HG03342 (cell line): Measurements from ENCODE around the gene LYZL4.

ENCODE experiments used
- ATAC-seq: cut with Tn5 transposase; IDR thresholded peaks from one replicate; pipeline ENCODE4 v1.9.1; 2021; ENCODE audit warnings: mild to moderate bottlenecking, moderate library complexity; ENCODE audit not compliant: unreplicated experiment

Gene LYZL4

GRCh38 chr3:42410370-42411131 is at the start of gene LYZL4:
Gene LYZL4 (minus strand): TSS chr3:42410610. CDS start chr3:42407251, 3,359 bp downstream.
- ATAC-seq, result no peak

DNA sequence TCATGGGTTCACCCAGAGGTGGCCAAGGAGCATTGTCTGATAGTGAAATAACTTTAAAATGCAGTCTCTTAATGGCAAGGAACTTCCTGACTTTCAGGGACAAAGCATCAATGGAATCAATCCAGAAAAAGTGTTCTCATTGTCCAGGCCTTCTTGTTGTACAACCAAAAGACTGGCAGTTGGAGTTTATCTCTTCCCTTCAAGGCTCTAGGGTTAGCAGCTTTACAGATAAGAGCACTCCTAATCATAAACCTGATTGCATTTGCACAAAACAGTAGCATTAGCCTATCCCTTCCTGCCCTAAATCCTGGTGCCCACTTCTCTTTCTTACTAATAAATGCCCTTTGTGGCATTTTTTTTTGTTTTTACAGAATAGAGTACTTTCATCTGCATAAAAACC is 48.7 kb upstream of the LYZL4 start:
- ATAC-seq, result no peak

- ATAC-seq, result no peak
These were observed 45.8 kb upstream of the LYZL4 start for GRCh38 chr3:42456211-42456610.

DNA sequence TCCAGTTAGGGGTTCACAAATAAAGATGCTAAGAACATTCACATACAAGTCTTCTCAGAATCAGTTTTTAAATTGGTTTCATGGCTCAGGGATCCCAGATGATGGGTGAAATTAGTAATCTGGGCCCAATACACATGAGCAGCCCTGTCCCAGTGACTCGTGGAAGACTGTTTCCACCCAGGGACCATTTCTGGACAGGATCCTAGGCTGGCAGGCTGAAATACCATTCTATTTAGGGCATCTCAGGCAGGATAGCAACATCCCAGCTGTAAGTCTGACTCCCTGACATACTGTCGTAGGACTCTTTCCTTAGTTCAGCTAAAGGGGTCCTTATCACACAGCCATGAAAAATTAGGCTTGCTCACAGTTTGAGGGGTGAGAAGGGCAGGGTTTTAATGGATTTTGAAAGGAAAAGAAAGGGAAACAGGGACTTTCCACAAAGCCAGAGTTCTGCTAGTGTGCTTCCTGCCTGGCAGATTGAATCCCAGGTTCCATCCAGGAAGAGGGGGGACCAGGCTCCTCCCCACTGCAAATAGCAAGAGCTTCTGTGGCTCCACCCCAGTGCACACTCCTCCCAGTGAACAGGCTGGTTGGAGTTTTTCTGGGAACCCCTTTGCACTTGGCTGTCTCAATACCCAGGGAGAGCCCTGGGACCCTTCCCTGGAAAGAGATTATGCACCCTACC is 41.3 kb upstream of the LYZL4 start:
- ATAC-seq, result no peak

DNA sequence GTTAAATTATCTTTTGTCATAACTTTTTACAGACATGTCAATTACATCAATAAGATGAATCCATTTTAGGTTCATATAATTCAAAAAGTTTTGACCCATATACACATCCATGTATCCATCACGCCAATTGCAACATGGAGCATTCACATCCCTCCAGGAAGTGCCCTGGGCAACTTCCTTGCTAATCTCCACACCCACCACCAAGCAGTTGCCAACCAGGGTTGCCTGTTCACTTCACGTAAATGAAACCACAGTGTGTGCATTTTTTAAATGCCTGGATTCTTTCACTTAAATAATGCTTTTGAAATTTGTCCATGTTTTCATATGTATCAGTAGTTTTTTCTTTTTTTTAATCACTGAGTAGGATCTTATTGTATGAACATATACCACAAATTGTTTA is 40.7 kb upstream of the LYZL4 start:
- no peak for ATAC-seq

- ATAC-seq, result no peak
These were observed 40.2 kb upstream of the LYZL4 start for GRCh38 chr3:42450567-42450966.

DNA sequence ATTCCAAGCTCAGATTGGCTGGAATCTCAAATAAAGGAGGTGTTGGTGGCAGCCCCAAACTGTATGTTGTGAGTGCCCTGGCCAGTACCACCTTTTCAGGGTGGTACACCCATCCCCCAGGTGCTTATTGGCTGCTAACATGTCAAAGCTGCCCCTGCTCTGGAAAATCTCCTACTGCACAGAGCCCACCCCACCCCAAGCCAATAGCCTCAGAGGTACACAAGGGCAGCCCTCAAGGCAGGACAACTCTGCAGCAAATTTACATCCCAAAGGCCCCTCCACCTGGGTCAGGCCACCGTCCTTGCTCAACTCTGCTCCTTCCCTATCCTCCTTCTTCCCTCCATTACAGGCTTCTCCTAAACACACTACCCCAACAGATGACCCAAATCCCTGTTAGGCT is 37.1 kb upstream of the LYZL4 start:
- no peak for ATAC-seq

DNA sequence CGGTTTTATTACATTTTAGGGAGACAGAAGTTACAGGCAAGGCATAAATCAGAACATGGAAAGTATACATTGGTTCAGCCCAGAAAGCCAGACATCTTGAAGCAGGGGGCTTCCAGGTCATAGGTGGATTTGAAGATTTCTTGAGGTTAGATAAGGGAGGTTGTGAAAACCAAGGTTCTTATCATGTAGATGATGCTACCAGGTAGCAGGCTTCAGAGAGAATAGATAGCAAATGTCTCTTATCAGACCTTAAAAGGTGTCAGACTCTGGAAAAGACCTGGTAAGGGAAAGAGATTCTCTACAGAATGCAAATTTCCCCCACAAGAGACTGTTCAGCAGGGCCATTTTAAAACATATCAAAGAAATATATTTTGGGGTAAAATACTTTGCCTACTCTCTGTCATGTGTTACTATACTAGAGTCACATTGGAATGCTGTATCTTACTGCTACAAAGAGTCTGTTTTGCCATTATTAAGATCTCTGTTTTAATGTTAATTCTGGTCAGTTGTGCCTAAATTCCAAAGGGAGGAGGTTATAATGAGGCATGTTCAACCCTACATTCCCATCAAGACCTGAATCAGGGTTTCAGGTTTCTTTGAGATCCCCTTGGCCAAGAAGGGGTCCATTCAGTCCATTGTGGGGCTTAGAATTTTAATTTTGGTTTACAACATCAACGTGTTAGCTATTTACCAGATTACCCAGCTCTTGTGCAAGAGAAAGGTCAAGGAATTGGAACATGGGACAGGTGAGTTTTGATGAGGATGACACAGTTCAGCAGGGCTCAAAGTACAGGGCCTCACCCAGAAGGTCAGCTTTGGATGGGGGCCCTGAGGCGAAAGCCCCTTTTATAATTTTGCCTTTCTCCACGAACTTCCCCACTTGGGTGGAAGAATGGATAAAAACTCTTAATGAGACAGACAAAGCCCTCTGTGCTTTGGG is 36.0 kb upstream of the LYZL4 start:
- no peak for ATAC-seq

DNA sequence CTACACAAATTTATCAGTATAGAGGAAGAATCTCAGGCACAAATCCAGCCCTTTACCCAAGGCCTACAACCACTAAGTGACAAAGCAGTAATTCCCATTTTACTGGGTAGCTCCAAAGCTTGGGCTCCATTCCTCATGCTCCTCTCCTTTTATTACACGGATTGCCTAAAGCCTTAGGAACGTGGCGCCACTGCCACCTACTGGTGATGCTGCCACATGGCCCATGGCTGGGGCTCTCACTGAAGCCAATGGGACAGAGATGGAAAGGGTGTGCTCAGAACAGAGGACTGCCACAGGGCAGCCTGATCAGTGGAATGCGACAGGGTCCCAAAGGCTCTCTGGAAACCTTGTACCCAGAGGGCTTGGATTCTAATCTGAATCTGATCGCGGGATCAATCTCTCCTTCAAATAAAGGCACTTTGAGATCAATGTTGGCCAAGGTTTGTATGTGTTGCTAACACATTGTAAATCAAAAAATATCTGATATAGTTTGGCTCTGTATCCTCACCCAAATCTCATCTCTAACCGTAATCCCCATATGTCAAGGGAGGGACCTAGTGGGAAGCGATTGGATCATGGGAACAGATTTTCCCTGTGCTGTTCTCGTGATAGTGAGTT is 33.5 kb upstream of the LYZL4 start:
- peak; percentile 73 for ATAC-seq

GRCh38 chr3:42443292-42443691 is 32.9 kb upstream of the LYZL4 start:
- ATAC-seq, result no peak

- ATAC-seq, result no peak
These were observed 32.2 kb upstream of the LYZL4 start for GRCh38 chr3:42442640-42443039.

- no peak for ATAC-seq
These were observed 31.4 kb upstream of the LYZL4 start for GRCh38 chr3:42441791-42442190.

DNA sequence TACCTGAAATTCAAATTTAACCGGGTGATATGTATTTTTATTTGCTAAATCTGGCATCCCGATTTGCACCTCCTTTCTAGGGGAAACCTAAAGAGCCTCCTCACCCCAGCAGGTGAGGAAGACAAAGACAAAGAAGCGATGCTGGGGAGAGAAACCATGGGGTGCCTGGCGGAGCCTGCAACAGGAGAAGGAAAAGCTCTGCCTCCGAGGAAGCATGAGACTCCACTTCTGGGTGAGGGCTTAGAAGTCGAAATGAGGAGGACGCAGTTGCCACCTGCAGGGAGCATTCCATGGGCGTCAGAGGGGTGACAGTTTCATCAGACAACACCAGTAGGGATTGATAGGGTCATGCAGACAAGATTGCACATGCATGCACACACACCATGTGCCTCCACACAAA is 30.5 kb upstream of the LYZL4 start:
- no peak for ATAC-seq

- ATAC-seq, result no peak
These were observed 29.1 kb upstream of the LYZL4 start for GRCh38 chr3:42439261-42440115.

DNA sequence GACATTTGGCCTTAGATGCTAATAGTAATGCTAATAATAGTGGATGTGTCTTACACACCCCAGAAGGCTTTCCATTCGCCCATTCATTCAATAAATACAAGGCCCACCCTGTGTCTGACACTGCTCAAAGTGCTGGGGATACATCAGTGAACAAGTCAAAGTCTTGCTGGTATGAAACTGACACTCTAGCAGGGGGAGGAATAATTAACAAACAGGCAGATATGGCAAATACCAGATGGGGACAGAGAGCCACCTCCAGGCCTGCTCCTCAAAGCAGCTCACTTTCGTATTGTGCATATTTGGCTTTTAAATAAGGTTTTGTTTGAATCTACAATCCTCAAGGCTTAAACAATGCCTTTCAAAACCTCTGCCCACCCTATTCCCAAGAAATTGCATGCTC is 28.3 kb upstream of the LYZL4 start:
- no peak for ATAC-seq

DNA sequence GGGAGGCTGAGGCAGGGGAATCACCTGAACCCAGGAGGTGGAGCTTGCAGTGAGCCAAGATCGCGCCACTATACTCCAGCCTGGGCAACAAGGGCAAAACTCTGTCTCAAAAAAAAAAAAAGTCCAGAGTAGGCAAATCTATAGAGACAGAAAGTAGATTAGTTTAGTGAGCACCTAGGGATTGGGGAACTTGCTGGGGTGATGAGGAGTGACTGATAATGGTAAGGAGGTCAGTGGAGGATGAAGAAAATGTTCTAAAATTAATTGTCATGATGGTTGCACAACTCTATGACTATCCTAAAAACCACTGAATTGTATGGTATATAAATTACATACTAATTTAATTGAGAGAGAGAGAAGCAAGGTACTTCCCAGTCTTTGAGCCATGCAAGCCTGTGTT is 27.8 kb upstream of the LYZL4 start:
- no peak for ATAC-seq

- ATAC-seq, result no peak
These were observed 24.5 kb upstream of the LYZL4 start for GRCh38 chr3:42434777-42435380.

- ATAC-seq, result no peak
These were observed 22.1 kb upstream of the LYZL4 start for GRCh38 chr3:42432485-42432884.

DNA sequence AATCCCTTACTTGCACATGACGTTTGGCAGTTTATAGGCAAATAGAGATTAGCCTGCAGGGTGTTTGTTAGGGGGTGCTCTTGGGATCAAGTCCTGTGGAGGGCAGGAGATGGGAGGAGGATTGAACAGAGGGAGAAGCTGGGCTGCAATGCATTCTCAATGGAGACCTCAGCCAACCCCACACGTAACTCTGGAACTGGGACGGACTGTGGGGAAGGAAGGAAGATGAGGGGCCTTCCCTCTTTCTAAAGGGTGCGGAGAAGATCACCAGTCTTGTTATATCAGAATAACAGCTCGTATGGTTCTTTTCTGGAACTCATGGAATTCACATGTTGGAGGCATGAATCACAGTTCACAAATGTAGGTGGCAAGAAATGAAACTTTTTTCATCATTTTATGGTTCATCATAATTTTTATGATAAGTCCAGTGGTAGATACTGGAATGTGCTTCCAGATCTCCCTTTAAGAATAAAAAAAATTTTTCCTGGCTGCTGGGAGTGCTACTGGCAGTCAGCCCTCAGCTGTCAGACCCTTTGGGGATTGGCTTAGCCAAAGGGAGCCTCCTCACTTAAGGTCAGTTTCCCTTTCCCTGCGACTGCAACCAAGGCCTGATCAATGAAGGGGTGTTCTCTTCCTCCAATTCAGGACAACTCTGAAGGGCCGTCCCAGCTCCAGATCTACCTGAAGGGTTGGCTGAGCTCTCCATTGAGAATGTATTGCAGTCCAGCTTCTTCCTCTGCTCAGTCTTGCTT is 20.5 kb upstream of the LYZL4 start:
- ATAC-seq, result no peak
